HepG2 (cell line): ENCODE results near the gene TMEM107. TPM values are rescaled to one million over a fixed set of nuclear protein-coding genes. Genes with fewer than 3 reads are reported as not detected.

ENCODE experiments used
- ARID2 ChIP-seq: sonication (generic); formaldehyde crosslinking; IDR thresholded peaks from 2 replicates; pipeline ENCODE4 v1.8.1; 2022; ENCODE audit warnings: mild to moderate bottlenecking, missing genetic modification reagents, borderline replicate concordance
- CBX1 ChIP-seq: IDR thresholded peaks from one replicate; pipeline ENCODE4 v1.6.1; 2016; ENCODE audit warnings: antibody characterized with exemption, low read depth
- HIVEP1 ChIP-seq: sonication (generic); formaldehyde crosslinking; IDR thresholded peaks from 2 replicates; pipeline ENCODE4 v1.4.0; 2020; ENCODE audit warnings: mild to moderate bottlenecking, missing genetic modification reagents
- MAFG ChIP-seq: sonication (generic); formaldehyde crosslinking; IDR thresholded peaks from 2 replicates; pipeline ENCODE4 v1.5.1; 2020; ENCODE audit warnings: mild to moderate bottlenecking, missing genetic modification reagents
- MYC ChIP-seq: sonication (generic); formaldehyde crosslinking; IDR thresholded peaks from 2 replicates; pipeline ENCODE4 v1.9.0; 2021; ENCODE audit warnings: missing genetic modification reagents, borderline replicate concordance
- RFXAP ChIP-seq: sonication (generic); formaldehyde crosslinking; IDR thresholded peaks from 2 replicates; pipeline ENCODE4 v1.4.0; 2020; ENCODE audit warnings: missing genetic modification reagents, borderline replicate concordance
- SMARCC2 ChIP-seq: fragments of 450-650 bp; IDR thresholded peaks from 2 replicates; pipeline ENCODE4 v1.6.1; 2017; ENCODE audit warnings: antibody characterized with exemption, mild to moderate bottlenecking
- TOPORS ChIP-seq: sonication (generic); formaldehyde crosslinking; IDR thresholded peaks from 2 replicates; pipeline ENCODE4 v1.8.0; 2023; ENCODE audit warnings: mild to moderate bottlenecking, missing genetic modification reagents
- ZFP36L1 ChIP-seq: sonication (generic); formaldehyde crosslinking; IDR thresholded peaks from 2 replicates; pipeline ENCODE4 v1.8.0; 2022; ENCODE audit warnings: mild to moderate bottlenecking, missing genetic modification reagents, moderate library complexity
- ZNF557 ChIP-seq: sonication (generic); formaldehyde crosslinking; IDR thresholded peaks from 2 replicates; pipeline ENCODE4 v1.4.0; 2020; ENCODE audit warnings: missing genetic modification reagents
- ZNF629 ChIP-seq: sonication (generic); formaldehyde crosslinking; conservative IDR thresholded peaks from 2 replicates; pipeline ENCODE4 v1.5.0; 2020; ENCODE audit warnings: missing genetic modification reagents
- ZNF749 ChIP-seq: sonication (generic); formaldehyde crosslinking; IDR thresholded peaks from 2 replicates; pipeline ENCODE4 v1.8.0; 2022; ENCODE audit warnings: mild to moderate bottlenecking, missing genetic modification reagents, moderate library complexity, borderline replicate concordance
- polyA plus RNA-seq, 8 experiments: library from polyadenylated mRNA; depleted of rRNA in 3 of 8; stranded (reverse) in 7 of 8; unstranded in 1 of 8; fragments of >200 nt; fragmentation: Illumina TruSeq in 4 of 8; extraction: Trizol in 4 of 8; gene quantifications; 2 replicates each; pipeline versions ENCODE4 v1.2.1 to v1.2.3, GENCODE V29; 2011 to 2016; ENCODE audit warnings: low read depth in 4 of 8, missing spikeins in 1 of 8, mixed read lengths in 1 of 8; ENCODE audit not compliant: insufficient read depth in 1 of 8
- total RNA-seq, 5 experiments: library from RNA; depleted of rRNA; stranded (reverse); fragments of >200 nt; fragmentation: Illumina TruSeq; extraction: Trizol; gene quantifications; 2 replicates each; pipeline ENCODE4 v1.2.3, GENCODE V29; 2016; ENCODE audit warnings: low read depth in 1 of 5
- TF ChIP-seq, protein P1 (sequence below): sonication (generic); formaldehyde crosslinking; IDR thresholded peaks from 2 replicates; pipeline ENCODE4 v1.5.0; 2020; ENCODE audit warnings: mild to moderate bottlenecking, missing genetic modification reagents, borderline replicate concordance
- TF ChIP-seq, protein P2 (sequence below): sonication (generic); formaldehyde crosslinking; IDR thresholded peaks from 2 replicates; pipeline ENCODE4 v1.4.0; 2020; ENCODE audit warnings: missing genetic modification reagents, mild to moderate bottlenecking, borderline replicate concordance
- TF ChIP-seq, protein P3 (sequence below): sonication (generic); formaldehyde crosslinking; IDR thresholded peaks from 2 replicates; pipeline ENCODE4 v1.4.0; 2020; ENCODE audit warnings: low read depth, mild to moderate bottlenecking, missing genetic modification reagents
- TF ChIP-seq, protein P4 (sequence below): sonication (generic); formaldehyde crosslinking; IDR thresholded peaks from 2 replicates; pipeline ENCODE4 v1.5.0; 2020; ENCODE audit warnings: mild to moderate bottlenecking, missing genetic modification reagents

TMEM107 gene
- total and polyA plus RNA-seq, 2 of the 13 experiments (the other 11 are each of a cell fraction or from before 2014, with no cell fraction given), result 7.2 to 15.3 TPM

DNA sequence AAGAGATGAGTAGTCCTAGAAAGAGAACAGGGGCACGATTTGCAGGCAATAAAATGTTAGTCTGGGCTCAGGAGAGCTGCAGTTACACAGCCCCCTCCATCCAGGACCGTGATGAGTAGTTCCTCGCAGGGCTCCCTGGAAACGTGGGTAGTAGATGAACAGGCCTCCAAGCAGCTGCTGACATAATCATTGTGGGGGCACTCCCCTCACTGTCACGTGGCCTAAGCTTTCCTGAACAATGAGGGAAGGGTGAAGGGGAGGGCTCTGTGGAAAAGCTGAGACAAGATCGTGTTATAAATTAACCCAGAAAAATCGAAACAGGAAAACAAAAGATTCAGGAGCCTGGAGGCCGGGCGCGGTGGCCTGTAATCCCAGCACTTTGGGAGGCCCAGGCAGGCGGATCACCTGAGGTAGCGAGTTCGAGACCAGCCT, 22.6 kb downstream of the TMEM107 start (continued):
- no peak for TF ChIP-seq MAFG (CRISPR knock-in tag)
- TF ChIP-seq RFXAP (CRISPR knock-in tag), result no peak
- TF ChIP-seq, protein P1, sequence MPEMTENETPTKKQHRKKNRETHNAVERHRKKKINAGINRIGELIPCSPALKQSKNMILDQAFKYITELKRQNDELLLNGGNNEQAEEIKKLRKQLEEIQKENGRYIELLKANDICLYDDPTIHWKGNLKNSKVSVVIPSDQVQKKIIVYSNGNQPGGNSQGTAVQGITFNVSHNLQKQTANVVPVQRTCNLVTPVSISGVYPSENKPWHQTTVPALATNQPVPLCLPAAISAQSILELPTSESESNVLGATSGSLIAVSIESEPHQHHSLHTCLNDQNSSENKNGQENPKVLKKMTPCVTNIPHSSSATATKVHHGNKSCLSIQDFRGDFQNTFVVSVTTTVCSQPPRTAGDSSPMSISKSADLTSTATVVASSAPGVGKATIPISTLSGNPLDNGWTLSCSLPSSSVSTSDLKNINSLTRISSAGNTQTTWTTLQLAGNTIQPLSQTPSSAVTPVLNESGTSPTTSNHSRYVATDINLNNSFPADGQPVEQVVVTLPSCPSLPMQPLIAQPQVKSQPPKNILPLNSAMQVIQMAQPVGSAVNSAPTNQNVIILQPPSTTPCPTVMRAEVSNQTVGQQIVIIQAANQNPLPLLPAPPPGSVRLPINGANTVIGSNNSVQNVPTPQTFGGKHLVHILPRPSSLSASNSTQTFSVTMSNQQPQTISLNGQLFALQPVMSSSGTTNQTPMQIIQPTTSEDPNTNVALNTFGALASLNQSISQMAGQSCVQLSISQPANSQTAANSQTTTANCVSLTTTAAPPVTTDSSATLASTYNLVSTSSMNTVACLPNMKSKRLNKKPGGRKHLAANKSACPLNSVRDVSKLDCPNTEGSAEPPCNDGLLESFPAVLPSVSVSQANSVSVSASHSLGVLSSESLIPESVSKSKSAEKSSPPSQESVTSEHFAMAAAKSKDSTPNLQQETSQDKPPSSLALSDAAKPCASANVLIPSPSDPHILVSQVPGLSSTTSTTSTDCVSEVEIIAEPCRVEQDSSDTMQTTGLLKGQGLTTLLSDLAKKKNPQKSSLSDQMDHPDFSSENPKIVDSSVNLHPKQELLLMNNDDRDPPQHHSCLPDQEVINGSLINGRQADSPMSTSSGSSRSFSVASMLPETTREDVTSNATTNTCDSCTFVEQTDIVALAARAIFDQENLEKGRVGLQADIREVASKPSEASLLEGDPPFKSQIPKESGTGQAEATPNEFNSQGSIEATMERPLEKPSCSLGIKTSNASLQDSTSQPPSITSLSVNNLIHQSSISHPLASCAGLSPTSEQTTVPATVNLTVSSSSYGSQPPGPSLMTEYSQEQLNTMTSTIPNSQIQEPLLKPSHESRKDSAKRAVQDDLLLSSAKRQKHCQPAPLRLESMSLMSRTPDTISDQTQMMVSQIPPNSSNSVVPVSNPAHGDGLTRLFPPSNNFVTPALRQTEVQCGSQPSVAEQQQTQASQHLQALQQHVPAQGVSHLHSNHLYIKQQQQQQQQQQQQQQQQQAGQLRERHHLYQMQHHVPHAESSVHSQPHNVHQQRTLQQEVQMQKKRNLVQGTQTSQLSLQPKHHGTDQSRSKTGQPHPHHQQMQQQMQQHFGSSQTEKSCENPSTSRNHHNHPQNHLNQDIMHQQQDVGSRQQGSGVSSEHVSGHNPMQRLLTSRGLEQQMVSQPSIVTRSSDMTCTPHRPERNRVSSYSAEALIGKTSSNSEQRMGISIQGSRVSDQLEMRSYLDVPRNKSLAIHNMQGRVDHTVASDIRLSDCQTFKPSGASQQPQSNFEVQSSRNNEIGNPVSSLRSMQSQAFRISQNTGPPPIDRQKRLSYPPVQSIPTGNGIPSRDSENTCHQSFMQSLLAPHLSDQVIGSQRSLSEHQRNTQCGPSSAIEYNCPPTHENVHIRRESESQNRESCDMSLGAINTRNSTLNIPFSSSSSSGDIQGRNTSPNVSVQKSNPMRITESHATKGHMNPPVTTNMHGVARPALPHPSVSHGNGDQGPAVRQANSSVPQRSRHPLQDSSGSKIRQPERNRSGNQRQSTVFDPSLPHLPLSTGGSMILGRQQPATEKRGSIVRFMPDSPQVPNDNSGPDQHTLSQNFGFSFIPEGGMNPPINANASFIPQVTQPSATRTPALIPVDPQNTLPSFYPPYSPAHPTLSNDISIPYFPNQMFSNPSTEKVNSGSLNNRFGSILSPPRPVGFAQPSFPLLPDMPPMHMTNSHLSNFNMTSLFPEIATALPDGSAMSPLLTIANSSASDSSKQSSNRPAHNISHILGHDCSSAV, result no peak
- TF ChIP-seq, protein P2, sequence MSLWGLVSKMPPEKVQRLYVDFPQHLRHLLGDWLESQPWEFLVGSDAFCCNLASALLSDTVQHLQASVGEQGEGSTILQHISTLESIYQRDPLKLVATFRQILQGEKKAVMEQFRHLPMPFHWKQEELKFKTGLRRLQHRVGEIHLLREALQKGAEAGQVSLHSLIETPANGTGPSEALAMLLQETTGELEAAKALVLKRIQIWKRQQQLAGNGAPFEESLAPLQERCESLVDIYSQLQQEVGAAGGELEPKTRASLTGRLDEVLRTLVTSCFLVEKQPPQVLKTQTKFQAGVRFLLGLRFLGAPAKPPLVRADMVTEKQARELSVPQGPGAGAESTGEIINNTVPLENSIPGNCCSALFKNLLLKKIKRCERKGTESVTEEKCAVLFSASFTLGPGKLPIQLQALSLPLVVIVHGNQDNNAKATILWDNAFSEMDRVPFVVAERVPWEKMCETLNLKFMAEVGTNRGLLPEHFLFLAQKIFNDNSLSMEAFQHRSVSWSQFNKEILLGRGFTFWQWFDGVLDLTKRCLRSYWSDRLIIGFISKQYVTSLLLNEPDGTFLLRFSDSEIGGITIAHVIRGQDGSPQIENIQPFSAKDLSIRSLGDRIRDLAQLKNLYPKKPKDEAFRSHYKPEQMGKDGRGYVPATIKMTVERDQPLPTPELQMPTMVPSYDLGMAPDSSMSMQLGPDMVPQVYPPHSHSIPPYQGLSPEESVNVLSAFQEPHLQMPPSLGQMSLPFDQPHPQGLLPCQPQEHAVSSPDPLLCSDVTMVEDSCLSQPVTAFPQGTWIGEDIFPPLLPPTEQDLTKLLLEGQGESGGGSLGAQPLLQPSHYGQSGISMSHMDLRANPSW (CRISPR knock-in tag), result no peak; the same call in 1 of the 2 replicates
- no peak for TF ChIP-seq ARID2 (CRISPR knock-in tag)
- TF ChIP-seq, protein P3, sequence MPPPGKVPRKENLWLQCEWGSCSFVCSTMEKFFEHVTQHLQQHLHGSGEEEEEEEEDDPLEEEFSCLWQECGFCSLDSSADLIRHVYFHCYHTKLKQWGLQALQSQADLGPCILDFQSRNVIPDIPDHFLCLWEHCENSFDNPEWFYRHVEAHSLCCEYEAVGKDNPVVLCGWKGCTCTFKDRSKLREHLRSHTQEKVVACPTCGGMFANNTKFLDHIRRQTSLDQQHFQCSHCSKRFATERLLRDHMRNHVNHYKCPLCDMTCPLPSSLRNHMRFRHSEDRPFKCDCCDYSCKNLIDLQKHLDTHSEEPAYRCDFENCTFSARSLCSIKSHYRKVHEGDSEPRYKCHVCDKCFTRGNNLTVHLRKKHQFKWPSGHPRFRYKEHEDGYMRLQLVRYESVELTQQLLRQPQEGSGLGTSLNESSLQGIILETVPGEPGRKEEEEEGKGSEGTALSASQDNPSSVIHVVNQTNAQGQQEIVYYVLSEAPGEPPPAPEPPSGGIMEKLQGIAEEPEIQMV (CRISPR knock-in tag), result no peak
- TF ChIP-seq CBX1, result no peak
- no peak for TF ChIP-seq TOPORS (CRISPR knock-in tag)
- no peak for TF ChIP-seq SMARCC2
- peak; percentile 91; the same call in 1 of the 2 replicates for TF ChIP-seq ZFP36L1 (CRISPR knock-in tag)
- no peak for TF ChIP-seq ZNF749 (CRISPR knock-in tag)
- TF ChIP-seq ZNF629 (CRISPR knock-in tag), result no peak
- TF ChIP-seq MYC (CRISPR knock-in tag), result peak; percentile 47; the same call in 1 of the 2 replicates
- TF ChIP-seq, protein P4, sequence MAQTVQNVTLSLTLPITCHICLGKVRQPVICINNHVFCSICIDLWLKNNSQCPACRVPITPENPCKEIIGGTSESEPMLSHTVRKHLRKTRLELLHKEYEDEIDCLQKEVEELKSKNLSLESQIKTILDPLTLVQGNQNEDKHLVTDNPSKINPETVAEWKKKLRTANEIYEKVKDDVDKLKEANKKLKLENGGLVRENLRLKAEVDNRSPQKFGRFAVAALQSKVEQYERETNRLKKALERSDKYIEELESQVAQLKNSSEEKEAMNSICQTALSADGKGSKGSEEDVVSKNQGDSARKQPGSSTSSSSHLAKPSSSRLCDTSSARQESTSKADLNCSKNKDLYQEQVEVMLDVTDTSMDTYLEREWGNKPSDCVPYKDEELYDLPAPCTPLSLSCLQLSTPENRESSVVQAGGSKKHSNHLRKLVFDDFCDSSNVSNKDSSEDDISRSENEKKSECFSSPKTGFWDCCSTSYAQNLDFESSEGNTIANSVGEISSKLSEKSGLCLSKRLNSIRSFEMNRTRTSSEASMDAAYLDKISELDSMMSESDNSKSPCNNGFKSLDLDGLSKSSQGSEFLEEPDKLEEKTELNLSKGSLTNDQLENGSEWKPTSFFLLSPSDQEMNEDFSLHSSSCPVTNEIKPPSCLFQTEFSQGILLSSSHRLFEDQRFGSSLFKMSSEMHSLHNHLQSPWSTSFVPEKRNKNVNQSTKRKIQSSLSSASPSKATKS, result no peak
- TF ChIP-seq ZNF557 (CRISPR knock-in tag), result no peak
- peak; percentile 38; the same call in 1 of the 2 replicates for TF ChIP-seq HIVEP1 (CRISPR knock-in tag)
